Erythroblast (primary cell): ENCODE measurements around the gene S100PBP.

Experiments used
- GATA1 ChIP-seq: IDR thresholded peaks from 2 replicates; pipeline ENCODE4 v1.6.1; 2011; ENCODE audit warnings: low read depth, mild to moderate bottlenecking, control low read depth, low read length, moderate library complexity
- POLR2A ChIP-seq: IDR thresholded peaks from 2 replicates; pipeline ENCODE4 v1.6.1; 2011; ENCODE audit warnings: mild to moderate bottlenecking, low read length

GRCh38 chr1:32892368-32893197 lies 75.1 kb downstream of the S100PBP start:
- TF ChIP-seq POLR2A (no peak), GATA1 (no peak)
